Renal pelvis (tissue), 4 donors: ENCODE results near the gene CAPN15. TPM values are rescaled to one million over a fixed set of nuclear protein-coding genes. Genes with fewer than 3 reads are reported as not detected.
"Not testable (repeated sequence)": the region's sequence is repeated elsewhere in the genome, so short reads cannot be mapped to it uniquely, and the experiment has no call there.

Experiments
- DNase-seq: peaks from one replicate; pipeline ENCODE4 v3.0.0-alpha.2; 2013
- polyA plus RNA-seq, 3 donors: library from polyadenylated mRNA; unstranded; fragments of 120-200 nt; gene quantifications; one replicate each; pipeline ENCODE4 v1.2.1, GENCODE V29; 2013; ENCODE audit not compliant: insufficient read length in 3 of 3

CAPN15 gene
- polyA plus RNA-seq, 3 donors: 33.2 to 40.3 (median 36.7) TPM

GRCh38 chr16:503150-504071 lies 24.1 kb upstream of the CAPN15 start:
- no peak for DNase-seq

GRCh38 chr16:505479-506245 lies 21.9 kb upstream of the CAPN15 start:
- no peak for DNase-seq

GRCh38 chr16:506246-506546 lies 21.3 kb upstream of the CAPN15 start:
- DNase-seq: no peak

GRCh38 chr16:507527-507926 lies 20.0 kb upstream of the CAPN15 start:
- not testable (repeated sequence) for DNase-seq

- DNase-seq: no peak
These were observed 19.5 kb upstream of the CAPN15 start for GRCh38 chr16:507996-508395.

GRCh38 chr16:508884-509736 lies 18.4 kb upstream of the CAPN15 start:
- DNase-seq: no peak

- DNase-seq: no peak
These were observed 17.3 kb upstream of the CAPN15 start for GRCh38 chr16:510066-510825.

GRCh38 chr16:512802-513201 lies 14.7 kb upstream of the CAPN15 start:
- no peak for DNase-seq

- no peak for DNase-seq
These were observed 13.6 kb upstream of the CAPN15 start for GRCh38 chr16:513950-514349.

- DNase-seq: no peak
These were observed 12.2 kb upstream of the CAPN15 start for GRCh38 chr16:515175-515938.

GRCh38 chr16:515939-516226 lies 11.6 kb upstream of the CAPN15 start:
- DNase-seq: no peak

GRCh38 chr16:516301-516700 lies 11.2 kb upstream of the CAPN15 start:
- no peak for DNase-seq

GRCh38 chr16:518858-519257 lies 8.7 kb upstream of the CAPN15 start:
- DNase-seq: no peak

GRCh38 chr16:519425-519824 lies 8.1 kb upstream of the CAPN15 start:
- DNase-seq: no peak

- DNase-seq: no peak
These were observed 7.4 kb upstream of the CAPN15 start for GRCh38 chr16:519841-520687.

- DNase-seq: no peak
These were observed 6.7 kb upstream of the CAPN15 start for GRCh38 chr16:520847-521246.

- no peak for DNase-seq
These were observed 5.9 kb upstream of the CAPN15 start for GRCh38 chr16:521381-522210.

GRCh38 chr16:522320-523096 lies 5.0 kb upstream of the CAPN15 start:
- no peak for DNase-seq
